ENCODE measurements around the gene FNBP1L.

The FNBP1L gene

GRCh38 chr1:93499075-93499474, 51.2 kb downstream of the FNBP1L start:
- H3K36me3 Mint-ChIP-seq (ENCODE audit: low read depth) = peaks cover 77% of the 10 kb centered on the region
- H3K27me3 Mint-ChIP-seq (ENCODE audit: low read depth, poor library complexity) = no peaks in the 10 kb centered on the region
- H3K9me3 Mint-ChIP-seq = peaks cover 24% of the 10 kb centered on the region
- H3K4me1 Mint-ChIP-seq = peaks cover 14% of the 10 kb centered on the region
- no peak for DNase-seq
- H3K4me3 Mint-ChIP-seq = no peak overlapping the region
- TF ChIP-seq, protein P1, sequence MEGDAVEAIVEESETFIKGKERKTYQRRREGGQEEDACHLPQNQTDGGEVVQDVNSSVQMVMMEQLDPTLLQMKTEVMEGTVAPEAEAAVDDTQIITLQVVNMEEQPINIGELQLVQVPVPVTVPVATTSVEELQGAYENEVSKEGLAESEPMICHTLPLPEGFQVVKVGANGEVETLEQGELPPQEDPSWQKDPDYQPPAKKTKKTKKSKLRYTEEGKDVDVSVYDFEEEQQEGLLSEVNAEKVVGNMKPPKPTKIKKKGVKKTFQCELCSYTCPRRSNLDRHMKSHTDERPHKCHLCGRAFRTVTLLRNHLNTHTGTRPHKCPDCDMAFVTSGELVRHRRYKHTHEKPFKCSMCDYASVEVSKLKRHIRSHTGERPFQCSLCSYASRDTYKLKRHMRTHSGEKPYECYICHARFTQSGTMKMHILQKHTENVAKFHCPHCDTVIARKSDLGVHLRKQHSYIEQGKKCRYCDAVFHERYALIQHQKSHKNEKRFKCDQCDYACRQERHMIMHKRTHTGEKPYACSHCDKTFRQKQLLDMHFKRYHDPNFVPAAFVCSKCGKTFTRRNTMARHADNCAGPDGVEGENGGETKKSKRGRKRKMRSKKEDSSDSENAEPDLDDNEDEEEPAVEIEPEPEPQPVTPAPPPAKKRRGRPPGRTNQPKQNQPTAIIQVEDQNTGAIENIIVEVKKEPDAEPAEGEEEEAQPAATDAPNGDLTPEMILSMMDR (IDR thresholded peaks at IDR 0.05) = no peak
- H3K27ac Mint-ChIP-seq = peak overlapping the region; percentile 90

DNA sequence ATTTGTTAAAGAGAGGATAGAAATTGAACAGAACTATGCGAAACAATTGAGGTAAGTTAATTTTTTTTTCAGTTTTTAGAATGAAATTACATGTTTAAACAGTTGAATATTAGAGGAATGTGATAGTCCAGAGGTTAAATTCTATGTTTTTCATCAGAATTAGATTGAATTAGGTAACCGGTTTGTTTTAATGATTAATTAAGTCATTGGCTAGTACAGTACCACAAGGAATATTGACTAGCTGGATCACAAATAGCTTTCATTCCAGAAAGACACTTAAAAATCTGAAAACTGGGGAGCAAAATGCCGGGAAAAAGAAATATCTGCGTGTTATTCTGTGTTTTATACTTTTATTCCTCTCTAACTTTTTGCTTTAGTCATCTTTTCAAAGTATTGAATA, 51.6 kb downstream of the FNBP1L start:
- no peak for DNase-seq
- Mint-ChIP-seq H3K27me3 (ENCODE audit: low read depth, poor library complexity) (no peaks in the 10 kb centered on the region), H3K36me3 (ENCODE audit: low read depth) (peaks cover 77% of the 10 kb centered on the region), H3K27ac (no peak overlapping the region), H3K9me3 (peaks cover 24% of the 10 kb centered on the region), H3K4me3 (no peak overlapping the region), H3K4me1 (peaks cover 14% of the 10 kb centered on the region)
- TF ChIP-seq, protein P1 (IDR thresholded peaks at IDR 0.05) = no peak

GRCh38 chr1:93500275-93500674, 52.4 kb downstream of the FNBP1L start:
- Mint-ChIP-seq H3K4me1 (peaks cover 14% of the 10 kb centered on the region), H3K4me3 (no peak overlapping the region), H3K9me3 (peaks cover 23% of the 10 kb centered on the region), H3K27me3 (ENCODE audit: low read depth, poor library complexity) (no peaks in the 10 kb centered on the region), H3K27ac (peak overlapping the region; percentile 2), H3K36me3 (ENCODE audit: low read depth) (peaks cover 77% of the 10 kb centered on the region)
- TF ChIP-seq, protein P1 (IDR thresholded peaks at IDR 0.05) = no peak
- no peak for DNase-seq

- Mint-ChIP-seq H3K36me3 (ENCODE audit: low read depth) (peaks cover 83% of the 10 kb centered on the region), H3K27ac (peak overlapping the region; percentile 34), H3K27me3 (ENCODE audit: low read depth, poor library complexity) (no peaks in the 10 kb centered on the region), H3K4me1 (peaks cover 14% of the 10 kb centered on the region), H3K9me3 (peaks cover 22% of the 10 kb centered on the region), H3K4me3 (no peak overlapping the region)
- TF ChIP-seq, protein P1 (IDR thresholded peaks at IDR 0.05) = no peak
- DNase-seq = no peak
Observed at GRCh38 chr1:93501399-93501798, 53.5 kb downstream of the FNBP1L start.

DNA sequence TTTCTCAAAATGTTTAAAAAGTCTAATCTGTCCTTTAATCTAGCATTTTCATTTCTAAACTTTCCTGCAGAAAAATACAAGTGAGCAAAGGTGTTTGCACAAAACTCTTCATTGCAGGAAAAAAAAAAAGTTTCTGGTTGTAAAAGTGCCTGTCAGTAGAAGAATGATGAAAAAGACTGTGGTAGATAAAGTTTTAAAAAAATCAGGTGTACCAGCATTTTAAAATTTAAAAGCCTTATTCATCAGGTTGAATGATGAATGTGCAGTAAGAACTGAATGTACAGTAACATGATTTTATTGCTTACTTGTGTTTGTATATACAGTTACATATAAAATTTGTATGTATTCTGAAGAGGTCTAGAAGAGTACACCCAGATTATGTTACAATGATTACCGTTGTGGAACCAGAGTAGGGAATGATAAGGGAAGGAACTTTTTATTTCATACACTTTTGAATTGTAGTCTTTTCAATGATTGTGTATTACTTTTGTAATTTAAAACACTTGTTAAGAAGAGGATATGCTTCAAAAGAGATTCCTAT, 54.0 kb downstream of the FNBP1L start:
- H3K27ac Mint-ChIP-seq = peak overlapping the region; percentile 34
- no peaks in the 10 kb centered on the region for H3K27me3 Mint-ChIP-seq (ENCODE audit: low read depth, poor library complexity)
- H3K4me3 Mint-ChIP-seq = no peak overlapping the region
- H3K36me3 Mint-ChIP-seq (ENCODE audit: low read depth) = peaks cover 88% of the 10 kb centered on the region
- DNase-seq = no peak
- H3K4me1 Mint-ChIP-seq = peaks cover 14% of the 10 kb centered on the region
- peaks cover 21% of the 10 kb centered on the region for H3K9me3 Mint-ChIP-seq
- TF ChIP-seq, protein P1 (IDR thresholded peaks at IDR 0.05) = no peak

- Mint-ChIP-seq H3K27me3 (ENCODE audit: low read depth, poor library complexity) (no peaks in the 10 kb centered on the region), H3K4me3 (no peak overlapping the region), H3K36me3 (ENCODE audit: low read depth) (peaks cover 95% of the 10 kb centered on the region), H3K27ac (no peak overlapping the region), H3K9me3 (peaks cover 27% of the 10 kb centered on the region), H3K4me1 (peaks cover 14% of the 10 kb centered on the region)
- TF ChIP-seq, protein P1 (IDR thresholded peaks at IDR 0.05) = no peak
- DNase-seq = no peak
Observed at GRCh38 chr1:93502571-93502970, 54.7 kb downstream of the FNBP1L start.
